Hematopoietic multipotent progenitor cell treated with erythropoietin and hydrocortisone succinate and interleukin-3 and kit ligand, for 17 days (in vitro differentiated cells): ENCODE results near the gene ZNF530.
A peak's percentile ranks its signal among the peaks of the same experiment; 100 is the strongest.

Experiments used
- DNase-seq: peaks from one replicate; pipeline ENCODE4 v3.0.0-alpha.2; 2015; ENCODE audit warnings: low spot score

Gene ZNF530

GRCh38 chr19:57615346-57615745, 15.7 kb downstream of the ZNF530 start:
- DNase-seq = no peak

GRCh38 chr19:57620673-57621348, 21.1 kb downstream of the ZNF530 start:
- no peak for DNase-seq

GRCh38 chr19:57623091-57623490, 23.4 kb downstream of the ZNF530 start:
- DNase-seq = no peak

- peak; percentile 79 for DNase-seq
Measured at GRCh38 chr19:57632987-57633831, 33.5 kb downstream of the ZNF530 start, which contains the start of gene ZNF211. ZNF211 (plus strand) TSS chr19:57633168; CDS start chr19:57633347, 179 bp downstream.

GRCh38 chr19:57633832-57634131, 34.1 kb downstream of the ZNF530 start:
- DNase-seq = no peak

GRCh38 chr19:57637379-57637778, 37.7 kb downstream of the ZNF530 start:
- no peak for DNase-seq

- DNase-seq = no peak
Measured at GRCh38 chr19:57641715-57642234, 42.1 kb downstream of the ZNF530 start.

- DNase-seq = no peak
Measured at GRCh38 chr19:57642396-57643046, 42.8 kb downstream of the ZNF530 start.

GRCh38 chr19:57643734-57644133, 44.0 kb downstream of the ZNF530 start:
- DNase-seq = no peak

- no peak for DNase-seq
Measured at GRCh38 chr19:57648331-57649003, 48.8 kb downstream of the ZNF530 start.

GRCh38 chr19:57651654-57651996, 51.9 kb downstream of the ZNF530 start:
- DNase-seq = no peak

GRCh38 chr19:57653689-57654088, 54.0 kb downstream of the ZNF530 start:
- DNase-seq = no peak

GRCh38 chr19:57655443-57655842, 55.8 kb downstream of the ZNF530 start:
- no peak for DNase-seq

GRCh38 chr19:57656346-57656745, 56.7 kb downstream of the ZNF530 start:
- DNase-seq = no peak
